ENCODE measurements around the gene C19orf67. TPM values are rescaled to one million over a fixed set of nuclear protein-coding genes. Genes with fewer than 3 reads are reported as not detected.
"Not testable (repeated sequence)": the region's sequence is repeated elsewhere in the genome, so short reads cannot be mapped to it uniquely, and the experiment has no call there.

The C19orf67 gene
- total and polyA plus RNA-seq, 2 donors (not counting 1 experiment from before 2014, with no cell fraction given) = 1.2 TPM; not detected in 1

DNA sequence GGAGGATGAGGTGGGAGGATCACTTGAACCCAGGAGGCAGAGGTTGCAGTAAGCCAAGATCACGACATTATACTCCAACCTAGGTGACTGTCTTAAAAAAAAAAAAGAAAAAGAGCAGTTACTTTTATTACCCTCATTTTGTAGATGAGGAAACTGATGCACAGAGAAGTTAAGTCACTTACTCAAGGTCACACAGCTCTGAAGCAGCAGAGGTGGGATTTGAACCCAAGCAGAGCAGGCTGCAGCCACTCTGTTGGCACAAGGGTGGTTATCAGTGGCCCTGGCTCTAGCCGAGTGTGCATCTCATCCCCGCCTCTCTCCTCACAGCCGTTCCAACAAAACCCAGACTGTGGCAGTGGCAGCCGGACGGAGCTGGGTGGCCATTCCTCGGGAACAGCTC is 46.4 kb downstream of the C19orf67 start:
- peaks cover 0 to 61% of the 10 kb centered on the region in 2 experiments for H3K36me3 ChIP-seq (replicated peaks in 1 of 2; ENCODE audit: control extremely low read depth in 1 of 2, control insufficient read depth in 1 of 2, extremely low read depth in 1 of 2, insufficient read depth in 2 of 2, low read length in 1 of 2)
- 98% methylated on average over 6 of the region's 7 CpGs for WGBS (ENCODE audit: insufficient coverage)
- Mint-ChIP-seq H3K4me1 (peaks cover 14% of the 10 kb centered on the region), H3K27me3 (no peaks in the 10 kb centered on the region), H3K9me3 (ENCODE audit: insufficient read depth) (no peaks in the 10 kb centered on the region), H3K27ac (no peak overlapping the region), H3K4me3 (no peak overlapping the region)
- H3K27ac ChIP-seq (ENCODE audit: low read length in 2 of 2) = no peak overlapping the region
- H4K20me1 ChIP-seq (ENCODE audit: control insufficient read depth, insufficient read depth, low read length, poor library complexity, severe bottlenecking) = peaks cover 22% of the 10 kb centered on the region
- no peak overlapping the region for H2AFZ ChIP-seq (ENCODE audit: insufficient read depth, low read depth, low read length, poor library complexity, severe bottlenecking)
- CTCF ChIA-PET = interaction anchor here (1.6 kb wide), 1 partner anchor 8 kb away, joined by 4 read pairs; the partner anchor contains the start of gene IL27RA
- no peaks in the 10 kb centered on the region for H3K27me3 ChIP-seq (replicated peaks in 1 of 4; ENCODE audit: control extremely low read depth in 1 of 4, control insufficient read depth in 3 of 4, insufficient read depth in 4 of 4, low read length in 3 of 4)
- H3K79me2 ChIP-seq (ENCODE audit: control insufficient read depth, insufficient read depth, low read length) = peaks cover 18% of the 10 kb centered on the region
- H3K4me1 ChIP-seq (ENCODE audit: control insufficient read depth in 2 of 2, insufficient read depth in 2 of 2, low read length in 2 of 2) = peaks cover 0 to 7% of the 10 kb centered on the region in 2 donors
- no peak overlapping the region for H3K4me3 ChIP-seq (ENCODE audit: control extremely low read depth in 1 of 5, extremely low read depth in 1 of 5, insufficient read depth in 1 of 5, low read depth in 2 of 5, low read length in 4 of 5)
- DNase-seq = no peak
- no peak overlapping the region for H3K4me2 ChIP-seq (replicated peaks; ENCODE audit: low read depth, low read length, poor library complexity, severe bottlenecking)
- no peaks in the 10 kb centered on the region for H3K9me3 ChIP-seq (ENCODE audit: control extremely low read depth in 1 of 3, control insufficient read depth in 2 of 3, insufficient read depth in 1 of 3, low read length in 2 of 3)
- H3K9ac ChIP-seq (ENCODE audit: low read length) = no peak overlapping the region
- POLR2A ChIA-PET = interaction anchor here (0.6 kb wide), 1 partner anchor 15 kb away, joined by 3 read pairs; no protein-coding TSS in a partner anchor
- TF ChIP-seq EZH2 (IDR thresholded peaks at IDR 0.05; ENCODE audit: borderline replicate concordance, insufficient read depth, low read depth, low read length, poor library complexity, severe bottlenecking) = no peak
- TF ChIP-seq, protein P1, sequence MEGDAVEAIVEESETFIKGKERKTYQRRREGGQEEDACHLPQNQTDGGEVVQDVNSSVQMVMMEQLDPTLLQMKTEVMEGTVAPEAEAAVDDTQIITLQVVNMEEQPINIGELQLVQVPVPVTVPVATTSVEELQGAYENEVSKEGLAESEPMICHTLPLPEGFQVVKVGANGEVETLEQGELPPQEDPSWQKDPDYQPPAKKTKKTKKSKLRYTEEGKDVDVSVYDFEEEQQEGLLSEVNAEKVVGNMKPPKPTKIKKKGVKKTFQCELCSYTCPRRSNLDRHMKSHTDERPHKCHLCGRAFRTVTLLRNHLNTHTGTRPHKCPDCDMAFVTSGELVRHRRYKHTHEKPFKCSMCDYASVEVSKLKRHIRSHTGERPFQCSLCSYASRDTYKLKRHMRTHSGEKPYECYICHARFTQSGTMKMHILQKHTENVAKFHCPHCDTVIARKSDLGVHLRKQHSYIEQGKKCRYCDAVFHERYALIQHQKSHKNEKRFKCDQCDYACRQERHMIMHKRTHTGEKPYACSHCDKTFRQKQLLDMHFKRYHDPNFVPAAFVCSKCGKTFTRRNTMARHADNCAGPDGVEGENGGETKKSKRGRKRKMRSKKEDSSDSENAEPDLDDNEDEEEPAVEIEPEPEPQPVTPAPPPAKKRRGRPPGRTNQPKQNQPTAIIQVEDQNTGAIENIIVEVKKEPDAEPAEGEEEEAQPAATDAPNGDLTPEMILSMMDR (IDR thresholded peaks at IDR 0.05) = no peak
- no peak for ATAC-seq (ENCODE audit: low read depth)
- intact Hi-C loops (cut with micrococcal nuclease) = no loop called here

DNA sequence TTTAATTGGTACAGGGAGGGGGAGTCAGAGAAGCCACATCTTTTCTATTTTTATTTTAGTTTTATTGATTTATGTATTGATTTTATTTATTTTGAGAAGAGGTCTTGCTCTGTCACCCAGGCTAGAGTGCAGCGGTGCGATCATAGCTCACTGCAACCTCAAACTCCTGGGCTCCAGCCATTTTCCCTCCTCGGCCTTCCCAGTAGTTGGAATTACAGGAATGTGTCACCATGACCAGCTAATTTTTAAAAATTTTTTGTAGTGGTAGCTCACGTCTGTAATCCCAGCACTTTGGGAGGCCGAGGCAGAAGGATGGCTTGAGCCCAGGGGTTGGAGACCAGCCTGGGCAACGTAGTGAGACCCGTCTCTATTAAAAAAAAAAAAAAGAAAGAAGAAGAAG is 49.9 kb downstream of the C19orf67 start:
- 100% methylated on average over 6 of the region's 7 CpGs for WGBS (ENCODE audit: insufficient coverage)
- H3K4me3 Mint-ChIP-seq = no peak overlapping the region

DNA sequence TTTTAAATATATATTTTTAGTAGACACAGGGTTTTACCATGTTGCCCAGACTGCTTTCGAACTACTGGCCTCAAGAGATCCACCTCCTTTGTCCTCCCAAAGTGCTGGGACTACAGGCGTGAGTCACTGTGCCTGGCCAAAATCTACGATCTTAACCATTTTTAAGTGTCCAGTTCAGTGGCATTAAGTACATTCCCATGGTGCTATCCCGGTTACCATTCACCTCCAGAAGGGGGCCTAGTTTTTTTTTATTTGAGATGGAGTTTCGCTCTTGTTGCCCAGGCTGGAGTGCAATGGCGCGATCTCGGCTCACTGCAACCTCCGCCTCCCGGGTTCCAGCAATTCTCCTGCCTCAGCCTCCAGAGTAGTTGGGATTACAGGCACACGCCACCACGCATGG is 50.4 kb downstream of the C19orf67 start:
- H3K9me3 Mint-ChIP-seq (ENCODE audit: insufficient read depth); intact Hi-C loops (cut with micrococcal nuclease); H3K9me3 ChIP-seq (ENCODE audit: control extremely low read depth in 1 of 3, control insufficient read depth in 2 of 3, insufficient read depth in 1 of 3, low read length in 2 of 3); H3K4me2 ChIP-seq (replicated peaks; ENCODE audit: low read depth, low read length, poor library complexity, severe bottlenecking); H3K4me3 ChIP-seq (ENCODE audit: control extremely low read depth in 1 of 5, extremely low read depth in 1 of 5, insufficient read depth in 1 of 5, low read depth in 2 of 5, low read length in 4 of 5); ATAC-seq (ENCODE audit: low read depth); DNase-seq; POLR2A ChIA-PET; CTCF ChIA-PET; H3K27me3 ChIP-seq (replicated peaks in 1 of 4; ENCODE audit: control extremely low read depth in 1 of 4, control insufficient read depth in 3 of 4, insufficient read depth in 4 of 4, low read length in 3 of 4); H2AFZ ChIP-seq (ENCODE audit: insufficient read depth, low read depth, low read length, poor library complexity, severe bottlenecking); H3K9ac ChIP-seq (ENCODE audit: low read length); H3K4me3 Mint-ChIP-seq; H3K27me3 Mint-ChIP-seq; H3K27ac ChIP-seq (ENCODE audit: low read length in 2 of 2): not testable (repeated sequence)
- WGBS (ENCODE audit: insufficient coverage) = 92% methylated on average over 5 of the region's 12 CpGs
- H3K4me1 Mint-ChIP-seq = peaks cover 25% of the 10 kb centered on the region
- peaks cover 27% of the 10 kb centered on the region for H4K20me1 ChIP-seq (ENCODE audit: control insufficient read depth, insufficient read depth, low read length, poor library complexity, severe bottlenecking)
- peaks cover 2 to 37% of the 10 kb centered on the region in 2 experiments for H3K36me3 ChIP-seq (replicated peaks in 1 of 2; ENCODE audit: control extremely low read depth in 1 of 2, control insufficient read depth in 1 of 2, extremely low read depth in 1 of 2, insufficient read depth in 2 of 2, low read length in 1 of 2)
- H3K79me2 ChIP-seq (ENCODE audit: control insufficient read depth, insufficient read depth, low read length) = peaks cover 34% of the 10 kb centered on the region
- H3K27ac Mint-ChIP-seq = peak overlapping the region; percentile 26
- H3K4me1 ChIP-seq (ENCODE audit: control insufficient read depth in 2 of 2, insufficient read depth in 2 of 2, low read length in 2 of 2) = peaks cover 6 to 23% of the 10 kb centered on the region in 2 donors

More for the DNA sequence above, 49.9 kb downstream of the C19orf67 start:
- Histone ChIP-seq H3K79me2 (ENCODE audit: control insufficient read depth, insufficient read depth, low read length) (peaks cover 34% of the 10 kb centered on the region), H3K4me3 (ENCODE audit: control extremely low read depth in 1 of 5, extremely low read depth in 1 of 5, insufficient read depth in 1 of 5, low read depth in 2 of 5, low read length in 4 of 5) (no peak overlapping the region), H3K4me2 (replicated peaks; ENCODE audit: low read depth, low read length, poor library complexity, severe bottlenecking) (no peak overlapping the region), H3K9me3 (ENCODE audit: control extremely low read depth in 1 of 3, control insufficient read depth in 2 of 3, insufficient read depth in 1 of 3, low read length in 2 of 3) (no peaks in the 10 kb centered on the region), H3K27me3 (replicated peaks in 1 of 4; ENCODE audit: control extremely low read depth in 1 of 4, control insufficient read depth in 3 of 4, insufficient read depth in 4 of 4, low read length in 3 of 4) (no peaks in the 10 kb centered on the region), H4K20me1 (ENCODE audit: control insufficient read depth, insufficient read depth, low read length, poor library complexity, severe bottlenecking) (peaks cover 29% of the 10 kb centered on the region), H3K36me3 (replicated peaks in 1 of 2; ENCODE audit: control extremely low read depth in 1 of 2, control insufficient read depth in 1 of 2, extremely low read depth in 1 of 2, insufficient read depth in 2 of 2, low read length in 1 of 2) (peaks cover 2 to 40% of the 10 kb centered on the region in 2 experiments), H2AFZ (ENCODE audit: insufficient read depth, low read depth, low read length, poor library complexity, severe bottlenecking) (no peak overlapping the region), H3K4me1 (ENCODE audit: control insufficient read depth in 2 of 2, insufficient read depth in 2 of 2, low read length in 2 of 2) (peaks cover 6 to 21% of the 10 kb centered on the region in 2 donors), H3K9ac (ENCODE audit: low read length) (no peak overlapping the region), H3K27ac (ENCODE audit: low read length in 2 of 2) (no peak overlapping the region)
- intact Hi-C loops (cut with micrococcal nuclease) = no loop called here
- no peak for ATAC-seq (ENCODE audit: low read depth)
- DNase-seq = no peak
- Mint-ChIP-seq H3K27me3 (no peaks in the 10 kb centered on the region), H3K4me1 (peaks cover 23% of the 10 kb centered on the region), H3K27ac (no peak overlapping the region), H3K9me3 (ENCODE audit: insufficient read depth) (no peaks in the 10 kb centered on the region)
- no peak for TF ChIP-seq EZH2 (IDR thresholded peaks at IDR 0.05; ENCODE audit: borderline replicate concordance, insufficient read depth, low read depth, low read length, poor library complexity, severe bottlenecking)
- TF ChIP-seq, protein P1 (IDR thresholded peaks at IDR 0.05) = no peak
- ChIA-PET POLR2A (no interaction called here), CTCF (no interaction called here)

Data from B cell (primary cell).